DMS114 treated with DMSO at 0.1 percent for 48 hours (cell line): ENCODE results near the gene ECHS1.
"Not testable (repeated sequence)": the region's sequence is repeated elsewhere in the genome, so short reads cannot be mapped to it uniquely, and the experiment has no call there.

ENCODE experiments used
- DNase-seq: peaks from one replicate; lab custom pipeline; 2025; ENCODE audit not compliant: unreplicated experiment; lab: John Stamatoyannopoulos, UW

The ECHS1 gene

GRCh38 chr10:133400624-133401424 is 27.7 kb upstream of the ECHS1 start:
- no peak for DNase-seq

DNA sequence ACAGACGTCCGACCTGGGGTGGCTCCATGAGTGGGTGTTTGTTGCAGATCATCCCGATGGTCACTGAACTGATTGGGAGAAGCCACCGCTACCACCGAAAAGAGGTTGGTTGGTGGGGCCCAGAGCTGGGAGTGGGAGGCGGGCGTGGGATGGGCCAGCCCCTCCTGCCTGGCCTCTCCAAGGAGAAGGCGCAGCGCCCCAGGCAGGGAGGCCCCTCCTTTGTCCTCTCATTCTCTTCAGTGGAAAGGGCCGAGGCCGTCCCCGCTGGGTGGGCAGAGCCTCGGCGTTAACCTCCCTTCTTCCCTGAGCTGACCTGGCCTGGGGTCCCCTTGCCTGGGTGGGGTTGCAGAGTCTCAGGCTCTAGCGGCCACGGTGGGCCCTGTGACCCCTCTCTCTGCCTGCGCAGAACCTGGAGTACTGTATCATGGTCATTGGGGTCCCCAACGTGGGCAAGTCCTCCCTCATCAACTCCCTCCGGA is 26.0 kb upstream of the ECHS1 start:
- no peak for DNase-seq

GRCh38 chr10:133397938-133398337 is 24.8 kb upstream of the ECHS1 start:
- DNase-seq, result no peak

- no peak for DNase-seq
Measured at GRCh38 chr10:133396035-133396624, 23.0 kb upstream of the ECHS1 start.

GRCh38 chr10:133394801-133395221 is 21.7 kb upstream of the ECHS1 start:
- DNase-seq, result no peak

GRCh38 chr10:133394064-133394663 is 21.0 kb upstream of the ECHS1 start, which contains the start of gene MTG1:
Gene MTG1 (plus strand): TSS chr10:133394157. CDS start chr10:133394221, 64 bp downstream.
- DNase-seq, result peak; percentile 76

GRCh38 chr10:133393401-133394063 is 20.4 kb upstream of the ECHS1 start:
- no peak for DNase-seq

GRCh38 chr10:133391761-133392518 is 18.8 kb upstream of the ECHS1 start:
- no peak for DNase-seq

- DNase-seq, result no peak
Measured at GRCh38 chr10:133391249-133391635, 18.1 kb upstream of the ECHS1 start.

DNA sequence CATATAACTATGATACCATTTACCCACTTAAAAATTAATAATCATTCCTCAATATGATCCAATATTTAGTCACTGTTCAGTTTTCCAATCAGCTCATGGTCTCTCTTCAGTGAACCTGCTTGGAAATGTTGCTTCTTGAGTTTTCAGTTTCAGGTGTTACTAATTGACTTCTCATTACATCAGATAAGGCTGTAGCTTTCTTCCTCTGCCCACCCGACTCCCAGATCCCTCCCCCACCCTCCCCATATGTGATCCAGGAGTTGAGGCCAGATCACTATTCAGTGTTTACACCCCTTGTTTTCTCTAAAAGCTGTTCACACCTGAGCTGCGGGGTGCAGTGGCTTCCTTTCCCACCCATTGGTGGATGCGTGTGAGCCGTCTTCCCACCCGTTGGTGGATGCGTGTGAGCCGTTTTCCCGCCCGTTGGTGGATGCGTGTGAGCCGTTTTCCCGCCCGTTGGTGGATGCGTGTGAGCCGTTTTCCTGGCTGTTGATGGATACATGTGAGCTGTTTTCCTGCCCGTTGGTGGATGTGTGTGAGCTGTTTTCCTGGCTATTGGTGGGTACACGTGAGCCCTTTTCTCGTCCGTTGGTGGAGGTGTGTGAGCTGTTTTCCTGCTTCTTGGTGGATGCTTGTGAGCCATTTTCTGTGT is 17.6 kb upstream of the ECHS1 start:
- DNase-seq, result no peak

GRCh38 chr10:133388973-133389818 is 16.0 kb upstream of the ECHS1 start:
- DNase-seq, result no peak

- no peak for DNase-seq
Measured at GRCh38 chr10:133388236-133388972, 15.2 kb upstream of the ECHS1 start.

DNA sequence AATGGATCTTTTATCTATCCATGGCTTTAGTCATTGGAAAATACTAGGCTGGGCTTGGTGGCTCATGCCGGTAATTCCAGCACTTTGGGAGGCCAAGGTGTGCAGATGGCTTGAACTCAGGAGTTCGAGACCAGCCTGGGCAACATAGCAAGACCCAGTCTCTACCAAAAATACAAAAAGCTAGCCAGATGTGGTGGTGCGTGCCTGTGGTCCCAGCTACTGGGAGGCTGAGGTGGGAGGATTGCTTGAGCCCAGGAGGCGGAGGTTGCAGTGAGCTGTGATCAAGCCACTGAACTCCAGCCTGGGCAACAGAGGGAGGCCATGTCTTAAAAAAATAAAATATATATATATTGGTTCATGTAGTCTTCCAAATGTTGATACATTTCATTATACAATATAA is 13.8 kb upstream of the ECHS1 start:
- DNase-seq, result not testable (repeated sequence)

GRCh38 chr10:133385214-133385613 is 12.1 kb upstream of the ECHS1 start:
- no peak for DNase-seq

GRCh38 chr10:133384071-133384470 is 10.9 kb upstream of the ECHS1 start:
- DNase-seq, result no peak

DNA sequence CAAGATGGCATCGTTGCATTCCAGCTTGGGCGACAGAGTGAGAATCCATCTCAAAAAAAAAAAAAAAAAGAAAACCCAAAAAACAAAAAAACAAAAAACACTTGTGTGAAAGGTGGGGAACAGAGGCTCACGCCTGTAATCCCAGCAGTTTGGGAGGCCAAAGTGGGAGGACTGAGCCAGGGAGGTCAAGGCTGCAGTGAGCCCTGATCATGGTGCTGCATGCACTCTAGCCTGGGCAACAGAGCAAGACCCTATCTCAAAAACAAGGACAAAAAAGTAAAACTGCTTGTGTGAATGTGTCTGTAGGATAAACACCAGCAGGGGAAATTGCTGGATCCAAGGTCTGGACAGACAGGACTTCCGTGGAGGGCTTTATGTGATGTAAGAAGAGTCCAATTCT is 10.4 kb upstream of the ECHS1 start:
- DNase-seq, result no peak

DNA sequence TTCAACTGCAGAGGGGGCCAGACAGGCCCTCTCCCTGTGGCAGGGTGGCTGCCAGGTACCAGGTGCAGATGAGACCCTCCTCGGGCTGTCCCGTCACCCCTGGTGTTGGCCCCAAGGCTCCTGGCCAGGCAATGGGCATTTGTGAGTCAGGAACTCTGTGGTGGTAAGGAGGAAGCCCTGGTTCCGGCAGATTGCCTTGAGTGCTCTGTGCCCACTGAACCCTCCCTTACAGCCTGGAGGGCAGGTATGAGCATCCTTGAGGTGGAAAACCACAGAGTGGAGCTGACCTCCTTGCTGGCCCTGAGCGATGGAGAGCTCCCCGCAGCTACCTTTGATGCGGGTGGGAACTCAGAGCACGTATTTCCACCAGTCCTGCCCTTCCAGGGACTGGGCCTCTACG is 7.9 kb upstream of the ECHS1 start:
- no peak for DNase-seq

DNA sequence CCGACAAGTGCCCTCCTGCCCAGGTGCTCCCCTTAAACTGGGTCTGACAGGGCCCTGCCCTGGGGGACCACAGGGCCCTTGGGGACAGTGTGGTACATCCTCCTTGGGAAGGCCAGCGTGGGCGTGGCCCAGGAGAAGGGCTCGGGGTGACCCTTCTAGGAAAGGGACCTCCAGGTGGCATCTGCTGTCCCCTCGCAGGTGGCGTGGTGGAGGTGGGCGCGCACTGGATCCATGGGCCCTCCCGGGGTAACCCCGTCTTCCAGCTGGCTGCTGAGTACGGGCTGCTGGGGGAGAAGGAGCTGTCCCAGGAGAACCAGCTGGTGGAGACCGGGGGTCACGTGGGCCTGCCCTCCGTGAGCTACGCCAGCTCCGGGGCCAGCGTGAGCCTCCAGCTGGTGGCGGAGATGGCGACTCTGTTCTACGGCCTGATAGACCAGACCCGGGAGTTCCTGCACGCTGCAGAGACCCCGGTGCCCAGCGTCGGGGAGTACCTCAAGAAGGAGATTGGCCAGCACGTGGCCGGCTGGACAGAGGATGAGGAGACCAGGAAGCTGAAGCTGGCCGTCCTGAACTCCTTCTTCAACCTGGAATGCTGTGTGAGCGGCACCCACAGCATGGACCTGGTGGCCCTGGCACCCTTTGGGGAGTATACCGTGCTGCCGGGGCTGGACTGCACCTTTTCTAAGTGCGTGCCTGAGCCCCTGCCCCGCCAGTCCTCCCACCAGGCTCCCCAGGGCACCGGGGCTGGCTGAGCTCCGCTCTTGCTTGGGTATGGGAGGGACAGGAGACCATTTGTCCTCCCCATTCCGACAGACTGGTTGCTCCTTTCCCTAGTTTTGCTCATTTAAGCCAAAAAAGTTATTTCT is 6.9 kb upstream of the ECHS1 start:
- no peak for DNase-seq
